GM12874 (cell line): ENCODE measurements around the gene SCGN.

Source experiments
- CTCF ChIP-seq: IDR thresholded peaks from 2 replicates; pipeline ENCODE4 v1.5.1; 2011; ENCODE audit warnings: low read depth, mild to moderate bottlenecking, control low read depth, low read length, moderate library complexity; ENCODE audit not compliant: insufficient read depth

SCGN gene

GRCh38 chr6:25726122-25726911 lies 74.3 kb downstream of the SCGN start:
- TF ChIP-seq CTCF: no peak

GRCh38 chr6:25727028-25727427 lies 75.0 kb downstream of the SCGN start:
- no peak for TF ChIP-seq CTCF

GRCh38 chr6:25730907-25731306 lies 78.9 kb downstream of the SCGN start:
- no peak for TF ChIP-seq CTCF

GRCh38 chr6:25731721-25732120 lies 79.7 kb downstream of the SCGN start:
- TF ChIP-seq CTCF: no peak

- TF ChIP-seq CTCF: no peak
Measured at GRCh38 chr6:25732468-25733198, 80.6 kb downstream of the SCGN start.

GRCh38 chr6:25735261-25735660 lies 83.2 kb downstream of the SCGN start:
- TF ChIP-seq CTCF: no peak

- TF ChIP-seq CTCF: no peak
Measured at GRCh38 chr6:25743868-25744267, 91.9 kb downstream of the SCGN start.
